ENCODE measurements around the gene NEO1. TPM values are rescaled to one million over a fixed set of nuclear protein-coding genes. Genes with fewer than 3 reads are reported as not detected.

The NEO1 gene
- total RNA-seq, 8 experiments from 2014 or later = 21.5 to 98.0 (median 48.5) TPM

DNA sequence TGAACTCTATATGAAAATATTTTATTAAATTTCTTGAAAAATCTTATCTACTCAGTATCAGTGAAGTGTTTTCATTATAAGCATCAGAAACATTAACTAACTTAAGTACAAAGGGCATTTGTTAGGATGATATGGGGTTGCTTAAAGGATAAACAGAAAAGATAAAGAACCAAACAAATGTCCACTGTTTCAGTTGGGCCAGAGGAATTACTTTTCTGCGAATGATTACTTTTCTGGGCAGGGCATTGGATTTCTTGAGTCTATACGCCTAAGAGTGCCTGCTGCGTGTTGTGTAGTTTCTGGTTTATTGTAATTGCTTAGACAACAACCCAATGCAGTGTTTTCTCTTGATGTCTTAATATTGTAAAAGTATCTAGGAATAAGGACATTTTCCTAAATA lies 52.8 kb downstream of the NEO1 start:
- in situ Hi-C loops (cut with MboI; ENCODE audit: low pct_unique_long_range_greater_than_20kb in 2 of 9, low sequenced_read_pairs in 9 of 9, unreplicated experiment in 9 of 9) = no loop called here
- WGBS, 10 experiments = 86 to 100% (median 98%) methylated on average over 2 to 3 of the region's 3 CpGs; no CpG with 5 or more reads in 2 of the 10 experiments

DNA sequence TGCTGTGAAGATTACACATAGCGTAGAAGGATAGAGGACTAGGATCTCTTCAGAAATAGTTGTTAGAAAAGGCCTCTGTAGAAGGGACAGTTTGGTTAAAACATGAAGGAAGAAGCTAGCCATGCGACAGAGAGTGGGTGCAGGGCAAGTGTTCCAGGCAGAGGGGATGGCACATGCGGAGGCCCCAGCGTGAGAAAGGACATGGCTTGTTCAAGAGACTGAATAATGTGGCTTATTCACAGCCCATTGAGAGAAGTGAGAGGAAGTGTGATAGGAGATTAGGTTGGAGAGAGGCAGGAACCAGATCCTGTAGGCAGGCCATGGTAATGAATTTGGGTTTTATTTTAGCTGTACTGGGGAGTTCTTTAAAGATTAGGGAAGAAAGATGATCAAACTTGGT lies 56.4 kb downstream of the NEO1 start:
- H3K27ac ChIP-seq = no peak overlapping the region
- in situ Hi-C loops (cut with MboI; ENCODE audit: low pct_unique_long_range_greater_than_20kb in 2 of 9, low sequenced_read_pairs in 9 of 9, unreplicated experiment in 9 of 9) = no loop called here
- no peak overlapping the region for H3K4me3 ChIP-seq
- no peak for ATAC-seq (replicated peaks in 6 of 8)
- H3K4me1 ChIP-seq (replicated peaks in 1 of 2) = no peaks in the 10 kb centered on the region
- WGBS, 10 experiments = 53 to 100% (median 76%) methylated on average over 2 to 4 of the region's 4 CpGs

More for the DNA sequence above, 52.8 kb downstream of the NEO1 start:
- no peak for ATAC-seq (replicated peaks in 6 of 8)
- Histone ChIP-seq H3K27ac (no peak overlapping the region), H3K4me3 (no peak overlapping the region), H3K4me1 (replicated peaks in 1 of 2) (no peaks in the 10 kb centered on the region)

DNA sequence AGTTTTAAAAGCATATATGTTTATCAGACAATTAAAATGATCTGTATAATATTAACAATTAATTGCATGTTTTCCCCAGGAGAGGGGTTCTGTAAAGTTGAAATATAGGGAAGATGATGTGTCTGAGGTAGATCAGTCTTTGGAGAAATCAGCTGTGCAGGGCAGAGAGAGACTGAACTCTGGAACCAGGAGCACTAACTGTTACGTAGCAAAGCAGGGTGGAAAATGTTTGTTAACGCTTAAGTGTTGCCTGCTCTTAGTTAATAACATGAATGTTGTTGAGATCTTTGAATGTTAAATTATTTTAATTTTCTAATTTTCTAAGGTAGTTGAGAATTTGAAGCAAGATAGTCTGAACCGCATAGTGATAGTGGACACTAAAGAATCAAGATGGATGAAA lies 57.5 kb downstream of the NEO1 start:
- in situ Hi-C loops (cut with MboI; ENCODE audit: low pct_unique_long_range_greater_than_20kb in 2 of 9, low sequenced_read_pairs in 9 of 9, unreplicated experiment in 9 of 9) = no loop called here
- ATAC-seq (replicated peaks in 6 of 8) = no peak
- Histone ChIP-seq H3K4me1 (replicated peaks in 1 of 2) (no peaks in the 10 kb centered on the region), H3K27ac (no peak overlapping the region), H3K4me3 (no peak overlapping the region)
- 63 to 100% (median 83%) methylated on average over 2 to 3 of the region's 3 CpGs for WGBS, 10 experiments

DNA sequence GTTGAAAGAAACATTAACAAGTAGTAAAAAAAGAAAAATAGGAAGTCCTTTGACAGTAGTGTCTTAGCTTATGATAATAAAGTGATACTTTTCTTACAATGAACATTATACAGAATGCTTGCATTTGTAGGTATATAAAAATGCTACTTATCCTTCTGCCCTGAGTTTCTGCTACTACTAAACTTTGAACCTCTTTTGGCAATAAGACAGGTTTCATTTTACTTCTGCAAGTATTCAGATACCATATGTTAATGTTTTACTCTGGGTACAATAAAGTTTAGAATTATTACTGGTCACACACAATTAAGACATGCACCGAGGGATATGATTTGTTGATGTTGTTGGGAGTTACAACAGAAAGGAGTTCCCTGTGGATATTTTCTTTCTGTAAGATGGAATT lies 57.9 kb downstream of the NEO1 start:
- in situ Hi-C loops (cut with MboI; ENCODE audit: low pct_unique_long_range_greater_than_20kb in 2 of 9, low sequenced_read_pairs in 9 of 9, unreplicated experiment in 9 of 9) = no loop called here
- no peak for ATAC-seq (replicated peaks in 6 of 8)
- Histone ChIP-seq H3K4me3 (no peak overlapping the region), H3K4me1 (replicated peaks in 1 of 2) (no peaks in the 10 kb centered on the region), H3K27ac (no peak overlapping the region)
- WGBS, 10 experiments = 40 to 100% (median 73%) methylated on average over 1 of the region's 1 CpG; no CpG with 5 or more reads in 4 of the 10 experiments

DNA sequence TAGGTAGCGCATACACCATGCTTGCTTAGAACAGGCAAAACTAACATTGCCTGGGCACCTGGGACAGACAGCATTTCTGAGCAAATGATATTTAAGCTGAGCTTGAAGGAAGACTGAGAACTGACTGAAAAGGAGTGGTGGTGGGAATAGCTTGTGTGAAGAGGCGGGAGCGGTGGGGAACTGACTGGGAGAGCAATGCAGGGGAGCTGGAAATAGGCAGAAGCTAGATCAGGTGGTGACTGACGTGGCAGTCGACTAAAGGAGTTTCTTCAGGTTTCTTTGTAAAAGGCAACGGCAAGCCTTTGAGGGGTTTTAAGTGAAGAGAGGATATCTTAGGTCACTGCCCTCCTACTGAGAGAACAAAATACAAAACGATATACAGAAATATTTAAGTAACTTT lies 61.8 kb downstream of the NEO1 start:
- H3K4me3 ChIP-seq = no peak overlapping the region
- ATAC-seq (replicated peaks in 6 of 8) = no peak
- no peaks in the 10 kb centered on the region for H3K4me1 ChIP-seq (replicated peaks in 1 of 2)
- 76 to 100% (median 90%) methylated on average over 1 to 7 of the region's 7 CpGs; no CpG with 5 or more reads in 1 of the 10 experiments for WGBS, 10 experiments
- H3K27ac ChIP-seq = no peak overlapping the region
- in situ Hi-C loops (cut with MboI; ENCODE audit: low pct_unique_long_range_greater_than_20kb in 2 of 9, low sequenced_read_pairs in 9 of 9, unreplicated experiment in 9 of 9) = no loop called here

DNA sequence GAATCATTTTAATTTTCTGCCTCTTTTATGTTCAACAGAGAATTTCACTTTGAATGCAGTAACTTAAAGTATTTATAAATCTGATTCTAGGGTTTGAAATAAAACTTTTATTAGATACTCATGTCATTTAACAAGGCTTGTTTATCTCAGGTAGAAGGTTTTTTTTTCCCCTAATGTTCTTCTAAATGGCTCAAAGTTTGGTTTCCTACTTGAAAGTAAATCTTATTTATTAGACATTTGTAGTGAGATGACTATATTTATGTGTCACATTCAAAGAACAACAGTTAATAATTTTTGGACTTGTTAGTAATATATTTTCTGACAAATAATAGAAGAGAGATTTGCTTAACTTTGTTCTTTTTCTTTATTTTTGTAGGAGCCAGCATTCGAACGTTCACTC lies 63.9 kb downstream of the NEO1 start:
- WGBS, 10 experiments = 58 to 100% (median 91%) methylated on average over 1 to 2 of the region's 2 CpGs
- in situ Hi-C loops (cut with MboI; ENCODE audit: low pct_unique_long_range_greater_than_20kb in 2 of 9, low sequenced_read_pairs in 9 of 9, unreplicated experiment in 9 of 9) = no loop called here

DNA sequence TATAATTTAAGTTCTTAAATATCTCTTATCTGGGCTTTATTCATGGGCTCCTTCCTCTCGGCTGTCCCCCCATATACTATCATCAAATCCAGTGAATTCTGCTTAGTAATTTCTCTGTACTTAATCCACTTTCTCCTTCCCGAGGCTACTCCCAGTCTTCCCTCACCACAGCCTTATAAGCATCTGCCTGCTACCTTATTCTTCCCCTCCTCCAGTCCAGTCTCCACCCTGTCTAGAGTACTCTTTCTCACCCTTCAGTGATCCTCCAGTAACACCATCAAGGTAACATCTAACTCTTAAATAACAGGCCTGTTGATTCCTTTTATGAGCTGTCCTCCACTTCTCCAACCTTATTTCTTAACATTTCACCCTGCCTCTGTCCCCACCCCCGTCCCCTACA lies 65.8 kb downstream of the NEO1 start:
- ATAC-seq (replicated peaks in 6 of 8) = peak in 1 of 8 experiments; percentile 59
- Histone ChIP-seq H3K4me1 (replicated peaks in 1 of 2) (no peaks in the 10 kb centered on the region), H3K4me3 (no peak overlapping the region), H3K27ac (no peak overlapping the region)
- 38 to 100% (median 86%) methylated on average over 1 to 3 of the region's 3 CpGs for WGBS, 10 experiments
- in situ Hi-C loops (cut with MboI; ENCODE audit: low pct_unique_long_range_greater_than_20kb in 2 of 9, low sequenced_read_pairs in 9 of 9, unreplicated experiment in 9 of 9) = no loop called here

More for the DNA sequence above, 63.9 kb downstream of the NEO1 start:
- H3K27ac ChIP-seq = no peak overlapping the region
- no peaks in the 10 kb centered on the region for H3K4me1 ChIP-seq (replicated peaks in 1 of 2)
- no peak overlapping the region for H3K4me3 ChIP-seq
- ATAC-seq (replicated peaks in 6 of 8) = no peak

DNA sequence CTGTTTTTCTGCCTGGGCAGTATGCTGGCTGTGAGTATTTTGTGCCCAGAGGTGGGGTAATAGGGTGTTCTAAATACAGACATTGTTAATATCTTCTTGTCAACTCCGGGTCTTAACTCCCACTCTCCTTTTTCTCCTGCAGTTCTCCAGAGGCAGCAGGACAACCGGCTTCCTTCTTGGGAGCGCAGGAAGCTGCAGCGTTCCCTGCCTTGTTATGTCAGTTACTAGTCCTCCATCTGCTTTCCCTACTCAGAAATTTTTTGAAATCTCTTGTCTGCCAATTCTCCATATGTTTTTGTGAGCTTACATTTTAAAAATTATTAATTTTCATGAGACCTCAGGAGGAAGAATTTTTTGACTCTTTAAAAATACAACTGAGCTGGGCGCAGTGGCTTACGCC lies 67.2 kb downstream of the NEO1 start:
- 71 to 100% (median 92%) methylated on average over 1 to 6 of the region's 6 CpGs; no CpG with 5 or more reads in 2 of the 10 experiments for WGBS, 10 experiments
- ATAC-seq (replicated peaks in 6 of 8) = no peak
- Histone ChIP-seq H3K4me1 (replicated peaks in 1 of 2) (no peaks in the 10 kb centered on the region), H3K27ac (no peak overlapping the region), H3K4me3 (no peak overlapping the region)
- in situ Hi-C loops (cut with MboI; ENCODE audit: low pct_unique_long_range_greater_than_20kb in 2 of 9, low sequenced_read_pairs in 9 of 9, unreplicated experiment in 9 of 9) = no loop called here

DNA sequence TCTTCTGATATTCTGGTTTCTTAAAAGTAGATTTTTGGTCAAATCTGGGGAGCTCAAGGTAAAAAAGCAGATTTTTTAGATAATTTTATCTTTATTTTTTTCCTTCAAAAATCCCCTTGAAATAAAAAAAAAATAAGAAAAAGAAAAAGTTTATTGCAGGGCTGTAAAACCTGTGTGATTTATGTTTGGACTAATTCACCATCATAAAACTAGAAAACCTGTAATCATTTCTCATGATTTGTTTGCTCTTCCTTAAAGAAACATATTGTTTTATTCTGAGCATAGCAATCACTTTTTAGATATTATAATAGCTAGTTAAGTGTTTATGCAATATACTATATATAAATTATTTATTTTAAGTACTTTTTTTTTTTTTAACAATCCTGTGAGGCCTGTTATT lies 68.0 kb downstream of the NEO1 start:
- ATAC-seq (replicated peaks in 6 of 8) = no peak
- in situ Hi-C loops (cut with MboI; ENCODE audit: low pct_unique_long_range_greater_than_20kb in 2 of 9, low sequenced_read_pairs in 9 of 9, unreplicated experiment in 9 of 9) = no loop called here
- Histone ChIP-seq H3K4me3 (no peak overlapping the region), H3K4me1 (replicated peaks in 1 of 2) (no peaks in the 10 kb centered on the region), H3K27ac (no peak overlapping the region)

DNA sequence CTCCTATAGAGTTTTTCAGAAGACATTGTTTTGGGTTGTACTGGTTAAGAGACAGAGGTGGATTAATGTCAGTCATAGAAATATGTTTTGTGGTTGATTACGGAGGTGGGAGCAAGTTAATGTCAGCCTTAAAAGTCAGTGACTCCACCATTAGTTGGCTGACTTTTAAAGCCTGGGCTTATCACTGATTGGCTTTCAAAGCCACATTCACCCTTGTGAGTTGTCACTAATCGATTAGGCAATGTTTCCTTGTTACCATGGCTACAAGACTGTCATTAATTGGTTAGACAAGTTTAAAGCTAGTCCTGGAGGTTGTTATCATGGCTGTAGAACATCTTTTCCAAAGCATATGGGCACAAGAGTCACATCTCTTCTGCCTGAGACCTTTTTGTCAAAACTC lies 73.0 kb downstream of the NEO1 start:
- no peak for ATAC-seq (replicated peaks in 6 of 8)
- Histone ChIP-seq H3K27ac (no peak overlapping the region), H3K4me3 (no peak overlapping the region)

DNA sequence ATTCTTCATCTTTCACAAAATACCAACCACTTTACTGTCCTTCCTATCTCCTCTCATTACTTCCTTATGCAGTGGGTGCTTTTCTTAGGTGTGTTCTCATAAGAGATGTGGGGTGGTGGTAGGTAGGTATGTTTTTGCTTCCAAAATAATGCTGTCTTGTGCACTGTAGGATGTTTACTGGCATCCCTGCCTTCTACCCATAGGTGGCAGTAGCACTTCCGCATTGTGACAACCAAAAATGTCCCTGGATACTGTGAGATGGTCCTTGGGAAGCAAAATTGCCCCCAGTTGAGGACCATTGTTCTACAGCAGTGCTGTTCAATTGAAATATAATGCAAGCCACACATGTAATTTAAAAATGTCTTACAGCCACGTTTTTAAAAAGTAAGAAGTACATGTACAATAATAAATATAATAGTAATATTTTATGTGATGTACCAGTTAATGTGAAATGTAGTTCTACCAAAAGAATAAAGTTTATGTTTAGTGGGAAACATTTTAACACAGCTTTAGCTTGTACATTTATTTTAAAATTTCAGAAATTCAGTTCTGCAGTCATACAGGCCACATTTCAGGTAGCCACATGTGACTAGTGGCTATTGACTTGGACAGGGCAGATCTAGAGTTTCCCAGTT lies 75.2 kb downstream of the NEO1 start:
- in situ Hi-C loops (cut with MboI; ENCODE audit: low pct_unique_long_range_greater_than_20kb in 2 of 9, low sequenced_read_pairs in 9 of 9, unreplicated experiment in 9 of 9) = no loop called here
- ATAC-seq (replicated peaks in 6 of 8) = peak in 4 of 8 experiments; percentile 36 to 79 (median 72)
- no peak overlapping the region for H3K4me3 ChIP-seq
- no peak overlapping the region for H3K27ac ChIP-seq
- H3K4me1 ChIP-seq (replicated peaks in 1 of 2) = no peaks in the 10 kb centered on the region
- 40 to 100% (median 75%) methylated on average over 1 to 2 of the region's 2 CpGs; no CpG with 5 or more reads in 2 of the 10 experiments for WGBS, 10 experiments

More for the DNA sequence above, 73.0 kb downstream of the NEO1 start:
- in situ Hi-C loops (cut with MboI; ENCODE audit: low pct_unique_long_range_greater_than_20kb in 2 of 9, low sequenced_read_pairs in 9 of 9, unreplicated experiment in 9 of 9) = no loop called here
- WGBS, 10 experiments = 28 to 94% (median 76%) methylated on average over 1 to 2 of the region's 2 CpGs; no CpG with 5 or more reads in 4 of the 10 experiments
- H3K4me1 ChIP-seq (replicated peaks in 1 of 2) = no peaks in the 10 kb centered on the region

DNA sequence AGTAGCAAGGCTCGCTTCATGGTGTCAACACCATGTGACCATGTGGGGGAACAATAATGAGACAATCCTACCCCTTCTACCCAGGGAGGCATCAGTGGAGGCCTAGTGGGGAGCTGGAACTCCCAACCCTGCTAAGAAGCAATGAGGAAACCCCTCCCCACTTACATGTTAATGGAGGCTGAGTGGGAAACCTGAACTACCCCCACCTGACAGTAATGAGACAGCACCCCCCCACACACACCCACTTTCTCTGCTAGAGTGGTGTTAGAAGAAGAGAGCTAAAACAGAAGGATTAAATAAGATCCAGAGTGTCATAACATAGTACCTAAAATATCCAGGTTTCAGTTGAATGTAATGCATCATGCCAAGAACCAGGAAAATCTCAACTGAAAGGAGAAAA lies 78.6 kb downstream of the NEO1 start:
- ATAC-seq (replicated peaks in 6 of 8) = no peak
- WGBS, 10 experiments = 100% methylated on average over 1 of the region's 1 CpG; no CpG with 5 or more reads in 9 of the 10 experiments
- no peak overlapping the region for H3K27ac ChIP-seq
- in situ Hi-C loops (cut with MboI; ENCODE audit: low pct_unique_long_range_greater_than_20kb in 2 of 9, low sequenced_read_pairs in 9 of 9, unreplicated experiment in 9 of 9) = no loop called here
- H3K4me1 ChIP-seq (replicated peaks in 1 of 2) = no peaks in the 10 kb centered on the region
- H3K4me3 ChIP-seq = no peak overlapping the region

DNA sequence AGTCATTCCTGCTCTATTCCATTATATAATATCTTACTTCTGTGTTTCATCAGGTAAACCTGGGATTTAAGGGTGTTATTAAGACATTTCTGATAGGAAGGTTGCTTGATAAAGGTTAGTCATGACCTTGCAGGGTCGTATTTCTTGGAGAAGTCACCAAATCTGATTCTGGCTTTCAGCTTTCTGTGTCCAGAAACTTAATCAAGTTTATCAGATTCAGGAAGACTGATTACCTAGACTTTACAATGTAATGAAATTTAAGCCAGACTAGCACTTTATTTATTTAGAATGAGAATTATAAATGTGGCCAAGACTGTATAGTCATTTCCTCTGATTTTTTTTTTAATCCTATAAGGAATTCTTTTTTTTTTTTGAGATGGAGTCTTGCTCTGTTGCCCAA lies 81.9 kb downstream of the NEO1 start:
- Histone ChIP-seq H3K4me1 (replicated peaks in 1 of 2) (no peaks in the 10 kb centered on the region), H3K4me3 (no peak overlapping the region), H3K27ac (no peak overlapping the region)
- WGBS, 10 experiments = 75 to 100% (median 100%) methylated on average over 1 of the region's 1 CpG; no CpG with 5 or more reads in 1 of the 10 experiments
- no peak for ATAC-seq (replicated peaks in 6 of 8)
- in situ Hi-C loops (cut with MboI; ENCODE audit: low pct_unique_long_range_greater_than_20kb in 2 of 9, low sequenced_read_pairs in 9 of 9, unreplicated experiment in 9 of 9) = no loop called here

DNA sequence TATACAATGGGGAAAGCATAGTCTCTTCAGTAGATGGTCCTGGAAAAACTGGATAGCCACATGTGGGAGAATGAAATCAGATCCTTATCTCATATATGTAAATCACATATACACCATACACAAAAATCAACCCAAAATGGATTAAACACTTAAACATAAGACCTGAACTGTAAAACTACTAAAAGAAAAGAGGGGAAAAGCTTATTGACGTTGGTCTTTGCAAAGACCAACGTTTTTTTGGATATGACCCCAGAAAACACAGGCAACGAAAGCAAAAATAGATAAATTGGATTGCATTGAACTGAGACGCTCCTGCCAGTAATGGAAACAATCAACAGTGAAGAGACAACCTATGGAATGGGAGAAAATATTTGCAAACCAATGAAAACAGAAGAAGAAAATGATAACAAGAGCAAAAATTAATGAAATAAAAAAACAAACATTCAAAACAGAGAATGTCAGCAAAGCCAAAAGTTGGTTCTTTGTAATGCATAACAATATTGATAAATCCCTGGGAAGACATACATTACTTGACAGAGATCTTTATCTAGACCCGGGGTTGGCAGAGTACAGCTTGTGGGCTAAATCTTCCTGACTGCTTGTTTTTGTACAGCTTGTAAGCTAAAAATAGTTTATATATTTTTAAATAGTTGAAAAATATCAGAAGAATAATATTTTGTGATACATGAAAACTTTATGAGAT lies 86.9 kb downstream of the NEO1 start:
- Histone ChIP-seq H3K27ac (no peak overlapping the region), H3K4me3 (no peak overlapping the region), H3K4me1 (replicated peaks in 1 of 2) (no peaks in the 10 kb centered on the region)
- 22 to 100% (median 89%) methylated on average over 3 to 5 of the region's 5 CpGs; no CpG with 5 or more reads in 1 of the 10 experiments for WGBS, 10 experiments
- in situ Hi-C loops (cut with MboI; ENCODE audit: low pct_unique_long_range_greater_than_20kb in 2 of 9, low sequenced_read_pairs in 9 of 9, unreplicated experiment in 9 of 9) = no loop called here
- ATAC-seq (replicated peaks in 6 of 8) = no peak
